Middle frontal gyrus (tissue), 1 donor: ENCODE results near the gene NLGN2.
A peak's percentile ranks its signal among the peaks of the same experiment; 100 is the strongest.

Experiments
- DNase-seq: peaks from one replicate; pipeline ENCODE4 v3.0.0-alpha.2; 2015; ENCODE audit warnings: low spot score; ENCODE audit errors: extremely low spot score

NLGN2 gene

GRCh38 chr17:7436556-7437368 lies 29.1 kb downstream of the NLGN2 start:
- peak; percentile 36 for DNase-seq

- no peak for DNase-seq
Measured at GRCh38 chr17:7437369-7437863, 29.8 kb downstream of the NLGN2 start.

- DNase-seq = no peak
Measured at GRCh38 chr17:7437950-7438614, 30.4 kb downstream of the NLGN2 start.

GRCh38 chr17:7438656-7439460 lies 31.2 kb downstream of the NLGN2 start:
- DNase-seq = no peak

GRCh38 chr17:7439462-7440112 lies 31.9 kb downstream of the NLGN2 start, which contains the start of gene FGF11:
Gene FGF11, plus strand, starts transcription at chr17:7439512. Its CDS starts 109 bp downstream, at chr17:7439621.
- no peak for DNase-seq

- no peak for DNase-seq
Measured at GRCh38 chr17:7440113-7440833, 32.6 kb downstream of the NLGN2 start.

GRCh38 chr17:7440834-7441195 lies 33.2 kb downstream of the NLGN2 start:
- no peak for DNase-seq

GRCh38 chr17:7441266-7441665 lies 33.6 kb downstream of the NLGN2 start:
- no peak for DNase-seq

- DNase-seq = no peak
Measured at GRCh38 chr17:7442142-7442541, 34.5 kb downstream of the NLGN2 start.

GRCh38 chr17:7443499-7444485 lies 36.1 kb downstream of the NLGN2 start:
- no peak for DNase-seq

- DNase-seq = peak; percentile 31
Measured at GRCh38 chr17:7444682-7445618, 37.3 kb downstream of the NLGN2 start, which contains the start of gene CHRNB1. Gene CHRNB1, plus strand, starts transcription at chr17:7445061. Its CDS starts 67 bp downstream, at chr17:7445128.

GRCh38 chr17:7445619-7445968 lies 37.9 kb downstream of the NLGN2 start:
- no peak for DNase-seq

- no peak for DNase-seq
Measured at GRCh38 chr17:7448461-7448860, 40.8 kb downstream of the NLGN2 start.

GRCh38 chr17:7459961-7460545 lies 52.4 kb downstream of the NLGN2 start:
- no peak for DNase-seq

GRCh38 chr17:7460850-7461660 lies 53.4 kb downstream of the NLGN2 start:
- DNase-seq = no peak

- DNase-seq = no peak
Measured at GRCh38 chr17:7462474-7463371, 55.1 kb downstream of the NLGN2 start.
